Thoracic aorta endothelial cell (primary cell): Measurements from ENCODE around the gene ALDH16A1. TPM values are rescaled to one million over a fixed set of nuclear protein-coding genes. Genes with fewer than 3 reads are reported as not detected.
A peak's percentile ranks its signal among the peaks of the same experiment; 100 is the strongest.

Source experiments
- small RNA-seq: library from RNA; depleted of rRNA; stranded (forward); fragments of <200 nt; gene quantifications from one replicate; pipeline ENCODE3, GENCODE V24; 2012
- total RNA-seq: library from RNA; depleted of rRNA; stranded (reverse); fragments of >200 nt; gene quantifications from 2 replicates; pipeline ENCODE4 v1.2.3, GENCODE V29; 2012

The ALDH16A1 gene
- total RNA-seq = 28.9 and 34.8 TPM in 2 replicates

GRCh38 chr19:49453013-49453756, at the start of gene ALDH16A1:
TSS of gene ALDH16A1 (plus strand) at chr19:49453225. CDS start at chr19:49453332, 107 bp downstream.

GRCh38 chr19:49423071-49423984, 29.7 kb upstream of the ALDH16A1 start, which contains the start of gene PTH2:
TSS of gene PTH2 (minus strand) at chr19:49423441. CDS start at chr19:49423339, 102 bp downstream.

GRCh38 chr19:49425178-49425577, 27.8 kb upstream of the ALDH16A1 start, which contains the start of gene GFY:
TSS of gene GFY (plus strand) at chr19:49425388. CDS start at chr19:49426431, 1,043 bp downstream.

GRCh38 chr19:49441210-49441959, 11.6 kb upstream of the ALDH16A1 start, which contains the start of gene SLC17A7:
TSS of gene SLC17A7 (minus strand) at chr19:49441527. CDS start at chr19:49441379, 148 bp downstream.

GRCh38 chr19:49451430-49452181, 1.4 kb upstream of the ALDH16A1 start, which contains the start of gene PIH1D1:
TSS of gene PIH1D1 (minus strand) at chr19:49451814. CDS start at chr19:49451574, 240 bp downstream.

DNA sequence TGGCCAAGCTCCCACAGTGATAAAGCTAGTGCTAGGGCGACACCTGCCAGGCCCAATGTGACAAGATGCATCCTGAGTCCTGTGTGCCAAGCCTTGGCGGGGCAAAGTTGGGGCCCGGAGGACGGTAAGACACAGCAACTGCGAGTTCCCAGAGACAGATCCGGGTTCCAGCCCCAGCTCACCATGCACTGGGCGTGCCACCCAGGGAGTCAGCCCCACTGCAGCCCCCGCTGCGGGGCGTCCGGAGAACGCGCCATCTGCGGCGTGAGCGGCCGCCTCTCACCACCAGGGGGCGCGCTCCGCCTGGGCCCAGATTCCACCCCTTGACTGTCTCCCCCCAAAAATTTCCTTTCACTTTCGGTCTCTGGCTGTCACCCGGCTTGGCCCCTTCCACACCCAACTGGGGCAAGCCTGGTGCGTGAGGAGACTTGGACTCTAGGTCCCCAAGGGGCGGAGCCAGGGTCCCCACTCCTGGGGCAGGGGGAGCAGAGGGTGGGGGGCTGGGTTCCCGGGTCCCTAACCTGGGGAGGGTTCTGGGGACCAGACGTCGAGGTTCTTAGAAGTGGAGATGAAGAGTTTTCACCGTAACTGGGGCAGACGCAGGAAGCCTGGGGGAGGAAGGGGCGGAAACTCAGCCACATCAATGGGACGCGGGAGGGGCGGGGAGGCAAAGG, 21.0 kb downstream of the ALDH16A1 start, which contains the start of gene FLT3LG:
FLT3LG (plus strand) TSS at position 348 of the 674 bp plus-strand sequence. CDS start 425 bp downstream, outside the sequence.

DNA sequence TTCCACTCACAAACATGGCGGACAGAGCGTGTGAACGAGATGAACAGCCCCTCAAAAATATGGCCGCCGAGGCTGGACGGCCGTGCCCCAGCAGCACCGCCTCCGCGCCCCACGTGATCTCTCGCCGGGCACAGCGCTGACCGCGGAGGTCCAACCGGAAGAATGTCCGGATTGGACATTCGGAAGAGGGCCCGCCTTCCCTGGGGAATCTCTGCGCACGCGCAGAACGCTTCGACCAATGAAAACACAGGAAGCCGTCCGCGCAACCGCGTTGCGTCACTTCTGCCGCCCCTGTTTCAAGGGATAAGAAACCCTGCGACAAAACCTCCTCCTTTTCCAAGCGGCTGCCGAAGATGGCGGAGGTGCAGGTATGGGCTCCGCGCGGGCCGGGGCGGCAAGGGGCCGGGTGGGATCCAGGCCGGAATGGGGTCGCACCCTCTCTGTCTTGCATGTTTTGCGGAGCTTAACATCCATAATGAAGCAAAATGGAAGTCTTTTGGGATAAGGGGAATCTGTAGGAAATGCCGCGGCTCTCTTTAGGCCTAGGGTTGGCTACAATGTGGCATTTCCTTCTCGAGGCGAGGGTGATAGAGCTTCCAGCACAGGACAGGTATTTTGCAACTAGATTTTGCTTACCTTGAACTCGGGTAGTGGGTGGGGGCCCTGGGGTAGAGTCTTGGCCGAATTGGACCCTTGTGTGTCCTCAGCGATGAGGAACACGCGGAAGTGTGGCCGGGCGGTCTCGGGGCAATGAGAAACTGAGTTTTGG, 34.4 kb downstream of the ALDH16A1 start, which contains the start of gene RPL13A:
RPL13A (plus strand) TSS at position 332 of the 769 bp plus-strand sequence; CDS start at position 354, 22 bp downstream.

Small RNAs within 50 kb of the gene (small RNA-seq; reads per million reads assigned to genes)
- not detected for gene COX6CP7
- gene MIR150 = 6.7 reads per million, percentile 87 among the genes with 10 or more reads in this experiment
- not detected for gene SNORD32A
- not detected for gene SNORD33
- not detected for gene SNORD34
- gene SNORD35A = not detected
- gene SNORD35B = not detected

Other genes starting within 250 kb of the ALDH16A1 start
- gene SLC6A16, start 128.0 kb upstream of the ALDH16A1 start, total RNA-seq = 0.65 and 1.3 TPM in 2 replicates
- gene CD37, start 117.8 kb upstream of the ALDH16A1 start, total RNA-seq = not detected in 2 replicates
- 59.0 and 74.2 TPM in 2 replicates for gene TEAD2, start 90.8 kb upstream of the ALDH16A1 start, total RNA-seq
- not detected in 2 replicates for gene DKKL1, start 89.3 kb upstream of the ALDH16A1 start, total RNA-seq
- gene KASH5, start 65.0 kb upstream of the ALDH16A1 start, total RNA-seq = not detected in 2 replicates
- not detected in 2 replicates for gene PTH2, start 29.8 kb upstream of the ALDH16A1 start, total RNA-seq
- not detected in 2 replicates for gene GFY, start 27.8 kb upstream of the ALDH16A1 start, total RNA-seq
- under 0.01 TPM in 1 of 2 replicates, not detected in the other for gene SLC17A7, start 11.7 kb upstream of the ALDH16A1 start, total RNA-seq
- gene PIH1D1, start 1.4 kb upstream of the ALDH16A1 start, total RNA-seq = 51.5 and 111 TPM in 2 replicates
- 2.4 and 3.1 TPM in 2 replicates for gene FLT3LG, start 21.0 kb downstream of the ALDH16A1 start, total RNA-seq
- gene RPL13A, start 34.4 kb downstream of the ALDH16A1 start, total RNA-seq = 1,873 and 2,063 TPM in 2 replicates
- gene RPS11, start 43.2 kb downstream of the ALDH16A1 start, total RNA-seq = 2,409 and 3,161 TPM in 2 replicates
- 44.5 and 54.9 TPM in 2 replicates for gene FCGRT, start 59.4 kb downstream of the ALDH16A1 start, total RNA-seq
- gene RCN3, start 74.8 kb downstream of the ALDH16A1 start, total RNA-seq = 119 and 136 TPM in 2 replicates
- 69.1 and 78.6 TPM in 2 replicates for gene NOSIP, start 127.3 kb downstream of the ALDH16A1 start, total RNA-seq
- 1.9 and 3.1 TPM in 2 replicates for gene PRRG2, start 128.1 kb downstream of the ALDH16A1 start, total RNA-seq
- 5.7 and 6.7 TPM in 2 replicates for gene PRR12, start 138.0 kb downstream of the ALDH16A1 start, total RNA-seq
- 32.8 and 34.7 TPM in 2 replicates for gene RRAS, start 186.9 kb downstream of the ALDH16A1 start, total RNA-seq
- gene SCAF1, start 189.0 kb downstream of the ALDH16A1 start, total RNA-seq = 24.9 and 26.7 TPM in 2 replicates
- gene IRF3, start 212.6 kb downstream of the ALDH16A1 start, total RNA-seq = 41.1 and 41.2 TPM in 2 replicates
- gene BCL2L12, start 212.7 kb downstream of the ALDH16A1 start, total RNA-seq = 11.2 and 14.4 TPM in 2 replicates
- gene PRMT1, start 224.0 kb downstream of the ALDH16A1 start, total RNA-seq = 221 and 270 TPM in 2 replicates
- 0.72 and 0.80 TPM in 2 replicates for gene ADM5, start 236.4 kb downstream of the ALDH16A1 start, total RNA-seq
- gene CPT1C, start 237.9 kb downstream of the ALDH16A1 start, total RNA-seq = 7.5 and 13.3 TPM in 2 replicates